Urothelium cell line (cell line): ENCODE data around the gene FAM168A.
"Not testable (repeated sequence)": the region's sequence is repeated elsewhere in the genome, so short reads cannot be mapped to it uniquely, and the experiment has no call there.

Experiments used
- DNase-seq: peaks from one replicate; pipeline ENCODE4 v3.0.0; 2011; ENCODE audit warnings: low spot score, mixed read lengths
- FAIRE-seq: peaks from 2 replicates; lab custom pipeline; 2011; peaks lifted over from hg19 to GRCh38; lab: Jason Lieb, UNC

The FAM168A gene

GRCh38 chr11:73597336-73597955 is 466 bp downstream of the FAM168A start:
- DNase-seq (peak; percentile 16), FAIRE-seq (no peak)

GRCh38 chr11:73596547-73596946 is 1.4 kb downstream of the FAM168A start:
- FAIRE-seq (no peak), DNase-seq (no peak)

- DNase-seq (no peak), FAIRE-seq (no peak)
Observed at GRCh38 chr11:73592640-73593039, 5.3 kb downstream of the FAM168A start.

- DNase-seq = no peak
- no peak for FAIRE-seq
Observed at GRCh38 chr11:73591743-73592142, 6.2 kb downstream of the FAM168A start.

GRCh38 chr11:73590991-73591390 is 6.9 kb downstream of the FAM168A start:
- FAIRE-seq = no peak
- no peak for DNase-seq

- DNase-seq = no peak
- no peak for FAIRE-seq
Observed at GRCh38 chr11:73586791-73587190, 11.1 kb downstream of the FAM168A start.

GRCh38 chr11:73585834-73586575 is 11.9 kb downstream of the FAM168A start:
- no peak for FAIRE-seq
- DNase-seq = no peak

- DNase-seq (no peak), FAIRE-seq (no peak)
Observed at GRCh38 chr11:73584831-73585230, 13.1 kb downstream of the FAM168A start.

- DNase-seq = no peak
- FAIRE-seq = no peak
Observed at GRCh38 chr11:73582653-73583052, 15.3 kb downstream of the FAM168A start.

- FAIRE-seq, DNase-seq: not testable (repeated sequence)
Observed at GRCh38 chr11:73580749-73581148, 17.2 kb downstream of the FAM168A start.

- DNase-seq = no peak
- FAIRE-seq = no peak
Observed at GRCh38 chr11:73579641-73580434, 18.1 kb downstream of the FAM168A start.

GRCh38 chr11:73578592-73579185 is 19.2 kb downstream of the FAM168A start:
- FAIRE-seq = no peak
- no peak for DNase-seq

- DNase-seq = no peak
- no peak for FAIRE-seq
Observed at GRCh38 chr11:73577496-73577917, 20.4 kb downstream of the FAM168A start.

GRCh38 chr11:73576185-73576614 is 21.7 kb downstream of the FAM168A start:
- no peak for FAIRE-seq

GRCh38 chr11:73571982-73572381 is 25.9 kb downstream of the FAM168A start:
- not testable (repeated sequence) for DNase-seq, FAIRE-seq

More at GRCh38 chr11:73576185-73576614, 21.7 kb downstream of the FAM168A start:
- DNase-seq = no peak

GRCh38 chr11:73570415-73571114 is 27.3 kb downstream of the FAM168A start:
- DNase-seq = no peak
- no peak for FAIRE-seq

GRCh38 chr11:73566977-73567755 is 30.7 kb downstream of the FAM168A start:
- DNase-seq (no peak), FAIRE-seq (no peak)

GRCh38 chr11:73566422-73566821 is 31.5 kb downstream of the FAM168A start:
- no peak for DNase-seq

GRCh38 chr11:73565804-73566203 is 32.1 kb downstream of the FAM168A start:
- no peak for DNase-seq
- no peak for FAIRE-seq

More at GRCh38 chr11:73566422-73566821, 31.5 kb downstream of the FAM168A start:
- FAIRE-seq = no peak

- DNase-seq = no peak
- FAIRE-seq = no peak
Observed at GRCh38 chr11:73564903-73565302, 33.0 kb downstream of the FAM168A start.
